Vagina (tissue), 2 donors: ENCODE data around the gene SLC25A47. TPM values are rescaled to one million over a fixed set of nuclear protein-coding genes. Genes with fewer than 3 reads are reported as not detected.
A peak's percentile ranks its signal among the peaks of the same experiment; 100 is the strongest.

Source experiments
- DNase-seq, 2 donors: peaks; one replicate each; pipeline ENCODE4 v3.0.0-alpha.2; 2017; ENCODE audit errors: extremely low spot score in 2 of 2
- H3K27ac ChIP-seq: fragments of 200-600 bp; sonication (generic); one replicate; pipeline ENCODE4 v1.5.1; 2019
- H3K27me3 ChIP-seq: fragments of 200-600 bp; sonication (generic); one replicate; pipeline ENCODE4 v1.5.1; 2019
- H3K36me3 ChIP-seq, 2 donors: fragments of 200-600 bp; sonication (generic); one replicate each; pipeline ENCODE4 v1.5.1; 2017 to 2019
- H3K4me1 ChIP-seq: fragments of 200-600 bp; sonication (generic); one replicate; pipeline ENCODE4 v1.5.1; 2019
- H3K4me3 ChIP-seq, 2 donors: fragments of 200-600 bp; sonication (generic); 1 replicate in 1 of 2; 2 replicates in 1 of 2; pipeline ENCODE4 v1.5.1; 2016 to 2019
- H3K9me3 ChIP-seq: fragments of 200-600 bp; sonication (generic); one replicate; pipeline ENCODE4 v1.5.1; 2019
- CTCF ChIP-seq, 3 experiments: fragments of 450-650 bp in 2 of 3; fragments of 200-600 bp in 1 of 3; sonication (generic) in 1 of 3; IDR thresholded peaks; one replicate each; pipeline ENCODE4 v1.5.1; 2017 to 2019; ENCODE audit warnings: antibody characterized with exemption in 3 of 3, mild to moderate bottlenecking in 2 of 3, moderate library complexity in 2 of 3
- POLR2A ChIP-seq, 2 donors: fragments of 450-650 bp; IDR thresholded peaks; one replicate each; pipeline ENCODE4 v1.6.1; 2017; ENCODE audit warnings: antibody characterized with exemption in 2 of 2, mild to moderate bottlenecking in 2 of 2, moderate library complexity in 2 of 2
- POLR2AphosphoS5 ChIP-seq, 2 donors: sonication (generic); formaldehyde crosslinking; IDR thresholded peaks; one replicate each; pipeline ENCODE4 v1.9.0; 2017; ENCODE audit warnings: antibody characterized with exemption in 2 of 2, mild to moderate bottlenecking in 2 of 2, low read depth in 1 of 2; ENCODE audit not compliant: insufficient read depth in 1 of 2
- intact Hi-C: fragments of 100-400 bp; cut with DNase I; formaldehyde crosslinking; loops from one replicate; pipeline ENCODE4 v1.15.1; 2023
- total RNA-seq: library from RNA; depleted of rRNA; stranded (reverse); fragments of >200 nt; gene quantifications from one replicate; pipeline ENCODE4 v1.2.3, GENCODE V29; 2016

The SLC25A47 gene
- total RNA-seq, 1 donor from 2014 or later = not detected

GRCh38 chr14:100283984-100284881, 38.9 kb upstream of the SLC25A47 start:
- Histone ChIP-seq H3K27ac (peak overlapping the region; percentile 94), H3K4me3 (peak overlapping the region; percentile 69 to 89), H3K4me1 (peaks cover 40% of the 10 kb centered on the region), H3K27me3 (no peaks in the 10 kb centered on the region), H3K36me3 (no peaks in the 10 kb centered on the region), H3K9me3 (no peaks in the 10 kb centered on the region)
- TF ChIP-seq POLR2A (IDR thresholded peaks at IDR 0.05) = no peak
- TF ChIP-seq CTCF (IDR thresholded peaks at IDR 0.05) = no peak
- no peak for TF ChIP-seq POLR2AphosphoS5 (IDR thresholded peaks at IDR 0.05; ENCODE audit: insufficient read depth in 1 of 2, low read depth in 1 of 2)
- no peak for DNase-seq
- intact Hi-C loops = no loop called here

- Histone ChIP-seq H3K27ac (peak overlapping the region; percentile 94), H3K4me3 (peak overlapping the region; percentile 69 to 89), H3K27me3 (no peaks in the 10 kb centered on the region), H3K9me3 (no peaks in the 10 kb centered on the region), H3K4me1 (peaks cover 39% of the 10 kb centered on the region), H3K36me3 (no peaks in the 10 kb centered on the region)
- TF ChIP-seq POLR2A (IDR thresholded peaks at IDR 0.05) (no peak), POLR2AphosphoS5 (IDR thresholded peaks at IDR 0.05; ENCODE audit: insufficient read depth in 1 of 2, low read depth in 1 of 2) (peak in 1 of 2 donors; percentile 65), CTCF (IDR thresholded peaks at IDR 0.05) (peak; percentile 64 to 72 (median 68))
- no peak for DNase-seq
- intact Hi-C loops = no loop called here
Measured at GRCh38 chr14:100285021-100285912, 37.9 kb upstream of the SLC25A47 start.

DNA sequence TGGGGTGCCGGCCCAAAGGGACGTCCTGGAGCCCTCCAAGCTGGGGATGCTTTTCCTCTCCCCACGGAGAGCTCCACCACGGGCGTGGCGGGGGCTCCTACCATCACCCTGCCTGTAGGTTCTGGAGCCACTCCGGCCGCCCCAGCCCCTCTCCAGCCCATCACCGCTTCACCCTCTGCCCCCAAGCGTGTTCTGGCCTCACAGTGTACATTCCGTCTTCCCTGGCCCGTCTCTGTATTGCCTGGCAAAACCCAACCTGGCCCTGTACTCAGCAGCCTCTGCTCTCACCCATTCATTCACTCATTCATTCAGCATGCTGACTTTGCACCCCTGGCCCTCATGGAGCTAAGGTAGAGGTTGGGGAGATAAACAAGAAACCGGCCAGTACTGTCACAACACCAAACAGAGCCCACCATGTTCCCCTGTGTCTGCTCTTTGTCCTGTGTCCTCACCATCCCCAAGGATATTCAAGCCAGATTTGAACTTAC, 37.2 kb upstream of the SLC25A47 start:
- no peaks in the 10 kb centered on the region for H3K9me3 ChIP-seq
- intact Hi-C loops = no loop called here
- DNase-seq = no peak
- H3K4me1 ChIP-seq = peaks cover 32% of the 10 kb centered on the region
- no peaks in the 10 kb centered on the region for H3K27me3 ChIP-seq
- H3K36me3 ChIP-seq = peaks cover 0 to 3% of the 10 kb centered on the region in 2 donors
- peak overlapping the region; percentile 69 to 89 for H3K4me3 ChIP-seq
- peak overlapping the region; percentile 94 for H3K27ac ChIP-seq
- TF ChIP-seq POLR2A (IDR thresholded peaks at IDR 0.05) (no peak), POLR2AphosphoS5 (IDR thresholded peaks at IDR 0.05; ENCODE audit: insufficient read depth in 1 of 2, low read depth in 1 of 2) (no peak), CTCF (IDR thresholded peaks at IDR 0.05) (no peak)

- Histone ChIP-seq H3K27ac (no peak overlapping the region), H3K36me3 (peaks cover 0 to 8% of the 10 kb centered on the region in 2 donors), H3K4me1 (peaks cover 26% of the 10 kb centered on the region), H3K4me3 (no peak overlapping the region), H3K27me3 (no peaks in the 10 kb centered on the region), H3K9me3 (no peaks in the 10 kb centered on the region)
- intact Hi-C loops = no loop called here
- TF ChIP-seq POLR2A (IDR thresholded peaks at IDR 0.05) (no peak), CTCF (IDR thresholded peaks at IDR 0.05) (no peak), POLR2AphosphoS5 (IDR thresholded peaks at IDR 0.05; ENCODE audit: insufficient read depth in 1 of 2, low read depth in 1 of 2) (no peak)
- DNase-seq = peak in 1 of 2 donors; percentile 86
Measured at GRCh38 chr14:100286484-100287191, 36.5 kb upstream of the SLC25A47 start.
